Astrocyte (in vitro differentiated cells and primary cell): ENCODE measurements around the gene ADAMTS9. TPM values are rescaled to one million over a fixed set of nuclear protein-coding genes. Genes with fewer than 3 reads are reported as not detected.

Source experiments
- DNase-seq: peaks from one replicate; pipeline ENCODE4 v3.0.0-alpha.2; 2010; ENCODE audit warnings: low read depth
- FAIRE-seq: peaks from 2 replicates; lab custom pipeline; 2011; peaks lifted over from hg19 to GRCh38; lab: Jason Lieb, UNC
- H2AFZ ChIP-seq: 2 replicates; pipeline ENCODE4 v1.6.0; 2012; ENCODE audit warnings: low read depth, low read length, inconsistent platforms
- H3K27ac ChIP-seq: 2 replicates; pipeline ENCODE4 v1.5.1; 2011; ENCODE audit warnings: low read depth, low read length, inconsistent platforms
- H3K27me3 ChIP-seq: 2 replicates; pipeline ENCODE4 v1.6.0; 2011; ENCODE audit warnings: low read length, inconsistent platforms; ENCODE audit not compliant: insufficient read depth
- H3K36me3 ChIP-seq: 2 replicates; pipeline ENCODE4 v1.5.1; 2011; ENCODE audit warnings: low read length, inconsistent platforms; ENCODE audit not compliant: insufficient read depth
- H3K4me1 ChIP-seq: 2 replicates; pipeline ENCODE4 v1.5.1; 2011; ENCODE audit warnings: low read length, inconsistent platforms; ENCODE audit not compliant: insufficient read depth
- H3K4me2 ChIP-seq: 2 replicates; pipeline ENCODE4 v1.6.0; 2012; ENCODE audit warnings: low read length, inconsistent platforms
- H3K4me3 ChIP-seq: 2 replicates; pipeline ENCODE4 v1.5.1; 2011; ENCODE audit warnings: low read depth, mild to moderate bottlenecking, low read length, inconsistent platforms; ENCODE audit not compliant: insufficient read depth
- H3K79me2 ChIP-seq: 2 replicates; pipeline ENCODE4 v1.6.0; 2012; ENCODE audit warnings: mild to moderate bottlenecking, low read length, inconsistent platforms; ENCODE audit not compliant: insufficient read depth
- H3K9ac ChIP-seq: 2 replicates; pipeline ENCODE4 v1.6.0; 2012; ENCODE audit warnings: mild to moderate bottlenecking, low read length, inconsistent platforms
- H3K9me3 ChIP-seq: 2 replicates; pipeline ENCODE4 v1.5.1; 2012; ENCODE audit warnings: low read depth, mild to moderate bottlenecking, low read length, inconsistent platforms; ENCODE audit not compliant: insufficient read depth
- H4K20me1 ChIP-seq: 2 replicates; pipeline ENCODE4 v1.6.0; 2012; ENCODE audit warnings: low read length, inconsistent platforms; ENCODE audit not compliant: insufficient read depth
- H3K27ac Mint-ChIP-seq: one replicate; pipeline ENCODE4 v1.8.0; 2021; ENCODE audit warnings: mild to moderate bottlenecking, mixed read lengths; ENCODE audit not compliant: unreplicated experiment
- H3K27me3 Mint-ChIP-seq: one replicate; pipeline ENCODE4 v1.8.0; 2021; ENCODE audit warnings: low read depth, mixed read lengths; ENCODE audit not compliant: unreplicated experiment
- H3K36me3 Mint-ChIP-seq: one replicate; pipeline ENCODE4 v1.8.0; 2021; ENCODE audit warnings: low read depth, mixed read lengths; ENCODE audit not compliant: unreplicated experiment
- H3K4me1 Mint-ChIP-seq: one replicate; pipeline ENCODE4 v1.8.0; 2021; ENCODE audit warnings: low read depth, mixed read lengths; ENCODE audit not compliant: unreplicated experiment
- H3K4me3 Mint-ChIP-seq: one replicate; pipeline ENCODE4 v1.8.0; 2021; ENCODE audit warnings: mild to moderate bottlenecking, moderate library complexity, mixed read lengths; ENCODE audit not compliant: unreplicated experiment
- H3K9me3 Mint-ChIP-seq: one replicate; pipeline ENCODE4 v1.8.0; 2021; ENCODE audit warnings: mild to moderate bottlenecking, mixed read lengths; ENCODE audit not compliant: unreplicated experiment
- EZH2 ChIP-seq: IDR thresholded peaks from 2 replicates; pipeline ENCODE4 v1.6.1; 2012; ENCODE audit warnings: mild to moderate bottlenecking, low read length, inconsistent platforms; ENCODE audit not compliant: insufficient read depth
- total RNA-seq: library from RNA; stranded (reverse); gene quantifications from 2 replicates; pipeline ENCODE4 v1.2.1, GENCODE V29; 2021
- TF ChIP-seq, protein P1 (sequence below): IDR thresholded peaks from 2 replicates; pipeline ENCODE4 v1.5.1; 2011; ENCODE audit warnings: low read depth, mild to moderate bottlenecking, inconsistent platforms, low read length, moderate library complexity; ENCODE audit not compliant: insufficient read depth

The ADAMTS9 gene
- total RNA-seq, 1 donor from 2014 or later: 8.3 TPM

- no peaks in the 10 kb centered on the region for H3K36me3 Mint-ChIP-seq
Observed at GRCh38 chr3:64594134-64594533, 93.7 kb downstream of the ADAMTS9 start.

GRCh38 chr3:64593350-64593749, 94.5 kb downstream of the ADAMTS9 start:
- Mint-ChIP-seq H3K9me3 (no peaks in the 10 kb centered on the region), H3K27me3 (no peaks in the 10 kb centered on the region), H3K27ac (no peak overlapping the region), H3K4me1 (peaks cover 10% of the 10 kb centered on the region), H3K4me3 (no peak overlapping the region), H3K36me3 (no peaks in the 10 kb centered on the region)
- Histone ChIP-seq H2AFZ (no peak overlapping the region), H3K4me3 (no peak overlapping the region), H3K9me3 (no peaks in the 10 kb centered on the region), H3K36me3 (no peaks in the 10 kb centered on the region), H3K27ac (no peak overlapping the region), H3K27me3 (peaks cover 3% of the 10 kb centered on the region), H3K4me1 (no peaks in the 10 kb centered on the region), H4K20me1 (no peaks in the 10 kb centered on the region), H3K79me2 (no peaks in the 10 kb centered on the region), H3K4me2 (no peak overlapping the region), H3K9ac (no peak overlapping the region)
- TF ChIP-seq, protein P1, sequence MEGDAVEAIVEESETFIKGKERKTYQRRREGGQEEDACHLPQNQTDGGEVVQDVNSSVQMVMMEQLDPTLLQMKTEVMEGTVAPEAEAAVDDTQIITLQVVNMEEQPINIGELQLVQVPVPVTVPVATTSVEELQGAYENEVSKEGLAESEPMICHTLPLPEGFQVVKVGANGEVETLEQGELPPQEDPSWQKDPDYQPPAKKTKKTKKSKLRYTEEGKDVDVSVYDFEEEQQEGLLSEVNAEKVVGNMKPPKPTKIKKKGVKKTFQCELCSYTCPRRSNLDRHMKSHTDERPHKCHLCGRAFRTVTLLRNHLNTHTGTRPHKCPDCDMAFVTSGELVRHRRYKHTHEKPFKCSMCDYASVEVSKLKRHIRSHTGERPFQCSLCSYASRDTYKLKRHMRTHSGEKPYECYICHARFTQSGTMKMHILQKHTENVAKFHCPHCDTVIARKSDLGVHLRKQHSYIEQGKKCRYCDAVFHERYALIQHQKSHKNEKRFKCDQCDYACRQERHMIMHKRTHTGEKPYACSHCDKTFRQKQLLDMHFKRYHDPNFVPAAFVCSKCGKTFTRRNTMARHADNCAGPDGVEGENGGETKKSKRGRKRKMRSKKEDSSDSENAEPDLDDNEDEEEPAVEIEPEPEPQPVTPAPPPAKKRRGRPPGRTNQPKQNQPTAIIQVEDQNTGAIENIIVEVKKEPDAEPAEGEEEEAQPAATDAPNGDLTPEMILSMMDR: no peak
- TF ChIP-seq EZH2: no peak
- no peak for FAIRE-seq
- no peak for DNase-seq

More at GRCh38 chr3:64594134-64594533, 93.7 kb downstream of the ADAMTS9 start:
- no peaks in the 10 kb centered on the region for H3K36me3 ChIP-seq
- no peak overlapping the region for H2AFZ ChIP-seq
- Mint-ChIP-seq H3K4me1 (peaks cover 10% of the 10 kb centered on the region), H3K27ac (no peak overlapping the region), H3K4me3 (no peak overlapping the region), H3K9me3 (no peaks in the 10 kb centered on the region), H3K27me3 (no peaks in the 10 kb centered on the region)
- no peak overlapping the region for H3K4me3 ChIP-seq
- no peaks in the 10 kb centered on the region for H3K4me1 ChIP-seq
- DNase-seq (no peak), FAIRE-seq (no peak)
- TF ChIP-seq, protein P1: no peak
- TF ChIP-seq EZH2: no peak
- no peak overlapping the region for H3K4me2 ChIP-seq
- H3K27ac ChIP-seq: no peak overlapping the region
- no peaks in the 10 kb centered on the region for H3K9me3 ChIP-seq
- H3K79me2 ChIP-seq: no peaks in the 10 kb centered on the region
- peaks cover 3% of the 10 kb centered on the region for H3K27me3 ChIP-seq
- H3K9ac ChIP-seq: no peak overlapping the region
- H4K20me1 ChIP-seq: no peaks in the 10 kb centered on the region

GRCh38 chr3:64591615-64592014, 96.2 kb downstream of the ADAMTS9 start:
- no peak for DNase-seq
- H3K9me3 ChIP-seq: no peaks in the 10 kb centered on the region
- no peaks in the 10 kb centered on the region for H3K36me3 ChIP-seq
- no peak overlapping the region for H2AFZ ChIP-seq
- FAIRE-seq: no peak
- H4K20me1 ChIP-seq: no peaks in the 10 kb centered on the region
- peaks cover 3% of the 10 kb centered on the region for H3K27me3 ChIP-seq
- Mint-ChIP-seq H3K9me3 (no peaks in the 10 kb centered on the region), H3K4me3 (no peak overlapping the region), H3K4me1 (peaks cover 10% of the 10 kb centered on the region), H3K27me3 (no peaks in the 10 kb centered on the region), H3K36me3 (no peaks in the 10 kb centered on the region), H3K27ac (no peak overlapping the region)
- no peak overlapping the region for H3K27ac ChIP-seq
- no peak overlapping the region for H3K9ac ChIP-seq
- H3K4me3 ChIP-seq: no peak overlapping the region
- TF ChIP-seq, protein P1: no peak
- TF ChIP-seq EZH2: no peak
- no peaks in the 10 kb centered on the region for H3K4me1 ChIP-seq
- H3K4me2 ChIP-seq: no peak overlapping the region
- no peaks in the 10 kb centered on the region for H3K79me2 ChIP-seq
